GM18520 (cell line): ENCODE data around the gene TSC1.

Experiments used
- ATAC-seq: cut with Tn5 transposase; IDR thresholded peaks from one replicate; pipeline ENCODE4 v1.9.1; 2021; ENCODE audit not compliant: unreplicated experiment

The TSC1 gene

DNA sequence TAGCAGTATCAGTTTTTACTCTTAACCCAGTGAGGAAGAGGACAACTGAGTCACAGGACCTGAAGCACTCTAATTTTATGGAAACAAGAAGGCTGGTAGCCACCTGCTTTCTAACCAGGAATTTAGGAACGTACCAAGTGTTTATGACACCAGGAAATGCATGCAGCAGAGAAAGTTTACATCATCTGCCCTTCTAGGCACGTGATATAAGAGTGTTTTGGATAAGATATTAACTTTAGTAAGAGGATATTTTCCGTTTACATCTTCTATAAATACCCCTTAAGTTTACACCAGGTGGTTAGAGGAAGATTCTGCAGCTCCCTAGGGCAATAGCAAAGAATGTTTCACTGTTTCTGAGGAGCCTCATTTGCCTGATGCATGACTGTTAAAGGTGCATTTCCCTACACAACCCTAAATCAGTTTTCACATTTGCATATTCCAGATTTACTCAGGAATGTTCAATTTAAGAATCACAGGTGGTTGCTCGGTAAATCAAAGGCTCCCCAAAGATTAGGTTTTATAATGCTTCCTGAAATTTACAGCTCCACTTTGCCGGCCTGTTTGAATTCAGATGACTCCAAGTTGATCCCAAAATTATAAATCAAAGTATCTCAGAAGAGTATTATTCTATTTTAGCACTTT is 1.8 kb downstream of the TSC1 start:
- ATAC-seq: no peak

- no peak for ATAC-seq
Measured at GRCh38 chr9:132939169-132939568, 5.2 kb downstream of the TSC1 start.

DNA sequence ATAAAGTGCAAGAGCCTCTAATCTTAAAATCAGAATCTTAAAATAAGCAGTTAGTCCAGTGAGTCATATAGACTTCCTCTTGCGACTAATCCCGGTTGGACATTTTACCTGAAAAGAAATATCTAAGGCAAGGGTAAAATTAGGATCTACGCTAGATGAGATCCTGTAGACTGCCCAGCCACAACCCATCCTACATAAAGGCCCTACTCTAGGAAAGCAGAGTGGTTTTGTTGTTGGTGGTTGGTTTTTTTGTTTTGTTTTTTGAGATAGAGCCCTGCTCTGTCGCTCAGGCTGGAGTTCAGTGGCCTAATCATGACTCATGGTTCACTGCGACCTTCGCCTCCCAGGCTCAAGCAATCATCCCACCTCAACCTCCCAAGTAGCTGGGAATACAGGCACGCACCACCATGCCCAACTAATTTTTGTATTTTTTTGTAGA is 6.9 kb downstream of the TSC1 start:
- ATAC-seq: no peak

DNA sequence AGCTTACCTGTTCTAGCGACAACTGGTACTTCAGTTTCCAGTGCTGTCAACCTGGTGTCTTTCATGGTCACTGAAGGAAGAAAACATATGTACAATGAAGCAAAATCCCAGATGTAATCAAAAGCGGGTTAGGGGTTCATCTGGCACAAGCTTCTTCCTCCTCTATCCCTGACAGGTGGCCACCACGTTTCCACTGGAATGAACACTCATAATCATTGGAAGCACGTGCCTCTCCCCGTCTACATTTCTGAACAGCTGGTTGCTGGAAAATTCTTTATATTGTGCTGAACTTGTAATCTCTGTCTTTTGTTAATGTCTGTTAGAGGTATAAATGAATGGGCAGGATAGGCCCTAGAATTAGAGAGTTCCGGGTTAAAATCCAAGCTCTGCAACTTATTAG is 9.4 kb downstream of the TSC1 start:
- no peak for ATAC-seq

DNA sequence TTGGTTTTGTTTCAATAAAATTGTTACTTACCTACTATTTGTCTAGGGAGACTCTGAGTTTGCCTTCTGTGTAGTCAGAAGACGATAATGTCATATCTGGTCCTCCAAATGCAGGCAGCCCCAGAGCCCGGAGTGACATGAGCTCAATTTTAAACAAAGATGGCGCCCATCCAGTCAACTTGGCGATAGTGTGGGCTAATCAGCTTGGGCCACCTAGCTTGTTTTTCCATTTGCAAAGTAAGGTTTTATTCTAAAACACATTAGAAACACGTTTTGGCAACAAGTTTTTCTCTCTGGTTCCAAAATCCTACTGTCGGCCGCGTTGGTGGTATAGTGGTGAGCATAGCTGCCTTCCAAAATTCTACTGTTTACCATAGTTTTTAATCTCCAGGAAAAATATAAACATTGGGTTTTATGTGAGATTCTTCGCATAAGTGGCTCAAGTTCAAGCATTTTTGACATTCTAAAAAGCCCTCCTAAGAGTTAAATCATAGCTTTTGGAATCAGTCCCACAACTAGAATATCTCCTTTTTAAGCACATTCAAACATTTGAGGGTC is 13.2 kb downstream of the TSC1 start:
- no peak for ATAC-seq

DNA sequence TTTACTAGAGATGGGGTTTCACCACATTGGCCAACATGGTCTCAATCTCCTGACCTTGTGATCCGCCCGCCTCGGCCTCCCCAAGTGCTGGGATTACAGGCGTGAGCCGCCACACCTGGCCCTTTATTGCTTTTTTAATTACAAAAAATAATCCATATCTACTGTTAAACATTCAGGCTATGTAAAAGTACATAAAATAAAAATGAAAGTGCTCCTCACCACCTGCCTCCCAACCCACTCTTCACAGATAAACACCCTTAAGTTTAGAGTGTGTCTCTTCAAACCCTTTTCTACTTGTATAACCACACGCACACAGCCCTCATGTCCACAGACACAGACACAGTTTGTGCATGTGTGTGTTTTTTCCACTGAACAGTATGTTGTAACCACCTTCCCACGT is 16.7 kb downstream of the TSC1 start:
- ATAC-seq: no peak

- ATAC-seq: no peak
Measured at GRCh38 chr9:132923346-132923902, 21.0 kb downstream of the TSC1 start.

GRCh38 chr9:132919614-132920268 is 24.7 kb downstream of the TSC1 start:
- no peak for ATAC-seq

DNA sequence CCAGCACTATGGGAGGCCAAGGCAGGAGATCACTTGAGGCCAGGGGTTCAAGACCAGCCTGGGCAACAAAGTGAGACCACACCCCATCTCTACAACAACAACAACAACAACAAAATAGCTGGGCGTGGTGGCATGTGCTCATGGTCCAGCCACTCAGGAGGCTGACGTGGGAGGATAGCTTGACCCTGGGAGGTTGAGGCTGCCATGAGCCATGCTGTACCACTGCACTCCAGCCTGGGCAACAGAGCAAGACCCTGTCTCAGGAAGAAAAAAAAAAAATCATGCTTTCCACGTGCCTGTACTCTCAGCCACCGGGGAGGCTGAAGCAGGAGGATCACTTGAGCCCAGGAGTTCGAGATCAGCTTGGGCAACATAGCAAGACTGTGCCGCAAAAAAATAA is 29.5 kb downstream of the TSC1 start:
- no peak for ATAC-seq

GRCh38 chr9:132912131-132912530 is 32.3 kb downstream of the TSC1 start:
- no peak for ATAC-seq

DNA sequence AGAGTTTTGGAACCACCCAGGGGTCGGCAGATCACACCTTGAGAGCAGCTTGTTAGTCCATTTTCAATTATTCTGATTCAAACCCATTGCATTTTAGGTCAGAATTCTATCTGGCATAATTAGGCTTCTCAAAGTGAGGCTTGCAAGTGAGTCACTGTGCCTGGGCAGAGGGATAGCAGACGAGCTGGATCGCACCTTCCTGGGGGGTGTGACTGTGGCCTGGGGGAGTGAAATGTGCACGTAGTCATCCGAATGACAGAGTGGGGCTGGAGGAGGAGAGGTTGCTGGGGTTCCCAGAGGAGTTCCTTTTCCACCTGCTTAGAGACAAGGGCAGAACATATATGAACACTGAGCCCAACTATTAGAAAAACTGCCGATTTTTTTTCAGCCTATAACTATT is 34.0 kb downstream of the TSC1 start:
- no peak for ATAC-seq

GRCh38 chr9:132909311-132909710 is 35.1 kb downstream of the TSC1 start:
- no peak for ATAC-seq

DNA sequence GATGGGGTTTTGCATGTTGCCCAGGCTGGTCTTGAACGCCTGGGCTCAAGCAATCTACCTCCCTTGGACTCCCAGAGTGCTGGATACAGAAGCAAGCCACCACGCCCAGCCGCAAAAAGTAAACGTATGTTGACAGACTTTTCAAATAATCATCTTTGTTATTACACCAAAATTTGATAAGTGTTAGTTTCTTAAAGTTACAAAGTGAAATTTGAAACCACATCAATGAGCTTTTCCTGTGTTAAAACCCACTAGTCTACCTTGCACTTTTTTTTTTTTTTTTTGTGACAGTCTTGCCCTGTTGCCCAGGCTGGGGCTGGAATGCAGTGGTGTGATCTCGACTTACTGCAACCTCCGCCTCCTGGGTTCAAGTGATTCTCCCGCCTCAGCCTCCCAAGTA is 35.8 kb downstream of the TSC1 start:
- ATAC-seq: no peak

- no peak for ATAC-seq
Measured at GRCh38 chr9:132905726-132906125, 38.7 kb downstream of the TSC1 start.

DNA sequence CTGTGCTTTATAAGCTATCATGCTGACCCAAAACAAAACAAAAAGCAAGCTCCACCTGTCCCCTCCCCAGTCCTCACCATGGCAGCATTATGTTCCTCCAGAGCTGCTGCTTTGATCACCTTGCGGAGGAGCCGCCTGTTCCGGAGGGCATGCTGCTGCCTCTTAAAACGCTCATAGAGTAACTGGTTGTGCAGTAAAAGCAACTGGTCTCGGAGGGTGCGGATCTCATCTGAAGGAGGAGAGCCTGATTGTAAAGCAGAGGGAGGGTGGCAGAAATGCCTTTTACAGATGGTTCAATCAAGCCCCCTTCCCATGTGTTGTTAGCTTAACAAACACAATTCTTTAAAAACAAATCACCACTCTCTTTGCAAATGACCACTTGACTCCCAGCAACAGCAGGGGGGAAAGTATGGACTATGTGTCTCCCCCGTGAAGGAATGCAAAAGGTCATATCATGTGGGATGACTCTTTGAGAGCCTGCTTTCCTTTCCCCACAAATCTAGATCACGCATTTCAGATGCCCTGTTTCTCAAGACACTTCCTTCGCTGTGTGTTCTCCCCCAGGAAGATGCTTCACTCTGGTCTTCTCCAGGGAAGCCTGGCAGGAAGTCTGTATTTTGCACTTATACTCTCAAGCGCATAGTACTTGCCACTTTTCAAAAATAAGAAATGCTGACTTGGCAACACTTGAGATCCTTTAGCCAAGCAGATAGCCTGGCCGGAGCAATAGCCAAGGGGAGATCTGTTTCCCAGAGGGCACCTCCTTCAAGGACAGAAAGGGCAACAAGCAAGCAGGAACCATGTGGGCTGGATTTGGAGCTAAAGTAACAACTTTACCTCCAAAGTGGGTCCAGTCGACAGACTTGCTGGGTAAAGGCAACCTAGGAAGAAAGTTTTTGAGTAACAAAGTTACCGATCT is 40.6 kb downstream of the TSC1 start:
- no peak for ATAC-seq

- no peak for ATAC-seq
Measured at GRCh38 chr9:132901858-132902831, 42.3 kb downstream of the TSC1 start.

DNA sequence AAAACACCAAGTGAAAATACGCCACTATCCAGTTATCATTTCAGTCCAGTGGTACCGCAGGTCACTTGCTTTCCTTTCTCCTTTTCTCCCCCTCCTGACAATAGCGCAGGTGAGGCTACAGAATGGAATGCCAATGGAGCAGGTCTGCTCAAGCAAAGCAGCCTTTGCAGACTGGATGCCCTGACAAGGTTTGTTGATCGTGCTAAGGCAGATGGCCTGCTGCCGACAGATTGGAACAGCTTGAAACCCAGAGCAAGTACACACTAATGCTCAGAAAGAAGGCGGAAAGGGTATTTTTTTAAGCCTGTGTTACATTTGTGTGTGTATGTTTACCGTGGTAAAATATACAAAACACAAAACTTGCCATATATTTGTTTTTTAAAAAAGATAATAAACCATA is 46.4 kb downstream of the TSC1 start:
- no peak for ATAC-seq

GRCh38 chr9:132896906-132897305 is 47.5 kb downstream of the TSC1 start:
- ATAC-seq: no peak

DNA sequence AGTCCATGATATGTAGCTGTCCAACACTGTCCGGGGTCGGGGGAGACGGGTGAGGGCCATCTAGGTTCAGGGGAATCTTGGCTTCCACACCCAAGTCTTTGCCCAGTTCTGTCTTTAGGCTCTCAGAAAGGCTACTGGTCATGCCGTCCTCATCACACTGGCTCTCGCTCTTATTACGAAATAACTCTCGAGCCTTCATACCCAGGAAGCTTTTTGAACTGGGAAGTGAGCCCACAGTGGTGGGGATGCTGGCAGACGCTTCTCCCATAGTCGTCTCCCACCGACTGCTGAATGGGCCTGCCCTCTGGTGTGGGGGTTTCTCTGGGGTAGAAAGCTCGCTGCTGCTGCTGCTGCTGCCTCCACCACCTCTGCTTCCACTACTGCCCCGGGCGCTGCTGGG is 48.2 kb downstream of the TSC1 start:
- ATAC-seq: no peak
